Activated CD8-positive, alpha-beta memory T cell treated with anti-CD3 and anti-CD28 coated beads for 1 hour (primary cell): Measurements from ENCODE around the gene PRRC2C.
"Not testable (repeated sequence)": the region's sequence is repeated elsewhere in the genome, so short reads cannot be mapped to it uniquely, and the experiment has no call there.

Experiments
- DNase-seq, 2 donors: peaks; one replicate each; pipeline ENCODE4 v3.0.0-alpha.2; 2020; ENCODE audit warnings: low read depth in 1 of 2; ENCODE audit errors: extremely low read depth in 1 of 2

Gene PRRC2C

DNA sequence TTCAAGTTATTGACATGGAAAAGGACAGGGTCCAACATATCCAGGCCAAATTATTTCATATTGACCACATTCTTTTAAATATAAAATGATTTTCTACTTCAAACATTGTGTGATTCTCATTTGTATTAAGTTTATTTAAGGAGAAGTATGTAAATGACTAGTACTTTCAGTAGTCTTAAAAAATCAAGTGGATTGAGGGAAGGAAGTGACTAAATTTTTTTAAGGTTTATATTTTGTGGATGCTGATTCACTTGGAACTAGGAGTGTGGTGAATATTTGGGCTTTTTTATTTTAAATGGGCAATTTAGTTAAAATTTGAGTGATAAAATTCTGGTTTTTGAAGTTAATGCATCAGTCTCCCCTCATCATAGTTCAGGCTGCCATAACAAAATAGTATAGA lies 10.1 kb downstream of the PRRC2C start:
- DNase-seq: no peak

DNA sequence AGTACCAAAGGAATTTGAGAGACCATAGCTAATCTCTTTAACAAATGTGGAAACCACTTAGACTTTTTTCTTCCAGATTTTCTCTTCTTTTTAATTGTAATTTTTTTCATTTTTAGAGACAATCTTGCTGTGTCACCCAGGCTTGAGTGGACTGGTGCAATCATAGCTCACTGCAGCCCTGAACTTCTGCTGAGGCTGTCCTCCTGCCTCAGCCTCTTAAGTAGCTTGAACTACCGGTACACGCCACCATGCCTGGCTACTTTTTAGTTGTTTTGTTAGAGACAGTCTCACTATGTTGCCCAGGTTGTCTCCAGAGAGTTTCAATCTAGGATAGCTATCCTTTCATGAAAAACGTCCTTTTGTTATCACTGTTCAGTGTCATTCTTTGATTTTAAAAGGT lies 15.0 kb downstream of the PRRC2C start:
- no peak for DNase-seq

DNA sequence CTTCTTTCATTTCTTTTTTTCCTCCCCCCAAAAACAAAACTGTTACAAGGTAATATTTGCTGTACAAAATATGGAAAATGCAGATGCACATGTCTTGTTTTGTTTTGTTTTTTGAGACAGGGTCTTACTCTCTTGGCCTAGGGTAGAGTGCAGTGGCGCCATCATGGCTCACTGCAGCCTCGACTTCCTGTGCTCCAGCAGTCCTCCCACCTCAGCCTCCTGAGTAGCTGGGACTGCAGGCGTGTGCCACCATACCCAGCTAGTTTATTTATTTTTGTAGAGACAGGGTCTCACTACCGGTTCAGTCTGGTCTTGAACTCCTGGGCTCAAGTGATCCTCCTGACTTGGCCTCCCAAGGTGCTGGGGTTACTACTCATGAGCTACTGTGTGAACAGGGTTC lies 15.5 kb downstream of the PRRC2C start:
- no peak for DNase-seq

DNA sequence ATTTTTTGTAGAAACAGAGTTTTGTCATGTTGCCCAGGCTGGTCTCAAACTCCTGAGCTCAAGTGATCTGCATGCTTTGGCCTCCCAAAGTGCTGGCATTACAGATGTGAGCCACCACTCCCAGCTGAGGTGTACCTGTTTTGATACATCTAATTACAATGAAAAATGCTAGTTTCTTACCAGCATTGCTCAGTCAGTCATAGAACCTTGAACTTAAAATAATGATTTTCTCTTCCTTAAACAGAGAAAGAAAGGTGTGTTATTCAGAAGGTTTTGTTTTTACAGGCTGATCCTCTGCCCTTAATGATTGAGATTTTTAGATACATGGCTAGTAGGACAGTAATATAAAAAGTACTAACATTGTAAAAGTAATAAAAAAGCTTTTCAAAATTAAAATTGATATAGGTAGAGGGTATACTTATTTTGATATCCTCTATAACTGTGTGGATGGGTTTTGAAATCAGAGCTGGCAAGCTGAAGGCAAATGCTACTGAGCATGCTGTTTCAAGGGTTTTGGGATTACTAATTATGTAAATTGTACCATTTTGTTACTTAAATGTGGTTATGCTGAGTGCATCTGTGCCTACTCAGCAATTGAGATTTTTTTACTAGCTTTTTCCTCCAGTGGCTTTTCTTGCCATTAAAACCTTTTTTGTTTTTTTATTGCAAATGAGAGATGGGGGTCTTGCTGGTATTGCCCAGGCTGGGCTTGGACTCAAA lies 16.1 kb downstream of the PRRC2C start:
- no peak for DNase-seq

- no peak for DNase-seq
Observed at GRCh38 chr1:171506525-171507304, 21.4 kb downstream of the PRRC2C start.

GRCh38 chr1:171507435-171507834 lies 22.1 kb downstream of the PRRC2C start:
- no peak for DNase-seq

DNA sequence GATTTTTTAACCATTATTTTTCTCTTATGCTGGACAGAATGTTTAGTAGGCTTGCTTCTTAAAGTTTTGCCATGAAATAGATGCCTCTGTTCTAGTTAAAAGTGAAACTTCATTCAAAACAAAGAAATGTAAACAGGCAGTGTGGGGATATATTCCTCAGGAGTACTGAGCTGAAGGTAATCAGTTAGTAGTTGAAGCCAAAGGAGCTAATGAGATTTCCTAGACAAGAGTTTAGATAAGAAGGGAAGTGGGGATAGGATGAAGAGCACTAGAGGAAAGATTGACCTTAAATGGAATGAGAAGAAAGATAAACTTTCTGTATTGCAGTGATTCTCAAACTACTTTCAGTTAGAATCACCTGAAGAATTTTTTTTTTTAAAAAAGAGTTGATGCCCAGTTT lies 23.9 kb downstream of the PRRC2C start:
- no peak for DNase-seq

- no peak for DNase-seq
Observed at GRCh38 chr1:171513743-171514142, 28.4 kb downstream of the PRRC2C start.

DNA sequence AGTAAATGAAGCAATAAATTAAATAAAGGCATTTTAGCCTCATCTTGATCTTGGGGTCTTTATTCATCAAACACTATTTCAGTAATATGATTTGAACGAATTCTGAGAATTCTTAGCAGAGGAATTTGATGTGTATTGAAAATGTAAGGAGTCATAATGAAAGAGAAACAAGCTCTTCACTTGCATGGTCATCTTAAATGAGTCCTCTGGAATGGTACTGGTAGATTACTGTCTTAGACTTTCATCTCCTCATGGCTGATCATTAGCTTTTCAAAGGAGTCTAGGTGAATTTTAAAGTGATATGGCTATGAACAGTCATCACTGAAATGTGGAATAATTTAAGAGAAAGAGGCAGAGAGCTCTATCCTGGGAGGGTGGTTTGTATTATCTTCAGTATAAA lies 30.0 kb downstream of the PRRC2C start:
- no peak for DNase-seq

DNA sequence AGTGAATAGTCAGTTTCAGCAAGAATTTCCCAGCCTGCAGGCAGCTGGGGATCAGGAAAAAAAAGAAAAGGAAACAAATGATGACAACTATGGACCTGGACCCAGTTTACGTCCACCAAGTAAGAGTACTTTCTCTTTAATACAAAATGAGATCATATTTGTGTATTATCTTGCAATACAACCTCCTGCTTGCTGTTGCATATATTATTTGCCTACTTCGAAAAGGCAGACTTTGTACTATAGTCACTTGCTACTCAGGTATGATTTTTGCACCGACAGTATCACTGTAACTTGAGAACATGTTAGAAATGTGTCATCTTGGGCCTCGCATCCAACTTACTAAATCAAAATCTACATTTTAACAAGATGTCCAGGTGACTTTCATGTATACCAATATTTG lies 30.4 kb downstream of the PRRC2C start:
- DNase-seq: no peak

GRCh38 chr1:171521567-171521966 lies 36.2 kb downstream of the PRRC2C start:
- no peak for DNase-seq

DNA sequence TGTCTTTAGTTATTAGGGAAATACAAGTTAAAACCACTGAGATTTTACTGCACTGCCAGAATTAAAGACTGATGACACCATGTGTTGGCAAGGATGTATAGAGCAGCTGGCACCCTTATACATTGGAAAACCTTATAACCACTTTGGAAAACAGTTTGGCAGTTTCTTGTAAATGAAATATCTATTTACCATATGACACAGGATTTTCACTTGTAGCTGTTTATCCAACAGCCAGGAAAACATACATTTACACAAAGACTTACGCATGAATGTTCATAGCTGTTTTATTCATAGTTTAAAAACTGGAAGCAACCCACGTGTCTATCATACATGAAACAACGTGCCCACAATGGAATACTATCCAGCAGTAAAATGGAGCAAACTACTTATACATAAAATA lies 45.3 kb downstream of the PRRC2C start:
- no peak for DNase-seq

GRCh38 chr1:171532520-171532919 lies 47.2 kb downstream of the PRRC2C start:
- DNase-seq: no peak

GRCh38 chr1:171545523-171545922 lies 60.2 kb downstream of the PRRC2C start:
- DNase-seq: no peak

GRCh38 chr1:171550050-171550449 lies 64.7 kb downstream of the PRRC2C start:
- no peak for DNase-seq

- not testable (repeated sequence) for DNase-seq
Observed at GRCh38 chr1:171550598-171551100, 65.3 kb downstream of the PRRC2C start.

GRCh38 chr1:171553960-171554359 lies 68.6 kb downstream of the PRRC2C start:
- not testable (repeated sequence) for DNase-seq

GRCh38 chr1:171563675-171564074 lies 78.3 kb downstream of the PRRC2C start:
- no peak for DNase-seq

DNA sequence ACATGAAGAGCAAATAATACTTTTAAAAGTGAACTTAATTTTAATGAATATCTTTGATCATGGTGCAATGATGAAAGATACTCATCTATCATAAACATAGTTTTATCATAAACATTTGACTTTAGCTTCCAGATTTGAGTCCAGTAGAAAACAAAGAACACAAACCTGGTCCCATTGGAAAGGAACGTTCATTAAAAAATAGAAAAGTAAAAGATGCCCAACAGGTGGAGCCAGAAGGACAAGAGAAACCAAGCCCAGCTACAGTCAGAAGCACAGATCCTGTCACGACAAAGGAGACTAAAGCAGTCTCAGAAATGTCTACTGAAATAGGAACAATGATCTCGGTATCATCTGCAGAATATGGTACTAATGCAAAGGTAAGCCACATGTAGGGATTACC lies 81.1 kb downstream of the PRRC2C start:
- DNase-seq: no peak

GRCh38 chr1:171570295-171570694 lies 85.0 kb downstream of the PRRC2C start:
- DNase-seq: no peak

- no peak for DNase-seq
Observed at GRCh38 chr1:171576144-171576543, 90.8 kb downstream of the PRRC2C start.

DNA sequence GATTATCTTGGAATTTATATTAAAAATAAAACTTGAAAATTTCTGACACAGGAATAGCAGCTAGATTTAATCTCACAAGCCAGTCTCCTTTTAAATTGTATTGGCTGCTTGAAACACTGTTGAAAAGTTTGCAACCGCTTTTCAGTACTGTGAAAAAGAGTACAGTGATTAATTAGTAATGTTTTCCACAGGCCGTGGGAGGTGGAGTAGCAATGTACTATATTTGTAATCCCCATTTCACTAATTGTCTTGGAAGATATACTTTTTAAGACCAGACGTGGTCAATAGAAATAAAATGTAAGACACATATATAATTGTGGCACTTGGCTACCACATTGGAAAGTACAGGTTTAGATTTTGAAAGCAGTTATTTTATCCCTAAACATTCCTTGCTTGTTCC lies 95.9 kb downstream of the PRRC2C start:
- no peak for DNase-seq
